Retinal pigment epithelial cell (primary cell): ENCODE results near the gene LRG1.

Experiments used
- DNase-seq: peaks from one replicate; pipeline ENCODE4 v3.0.0-alpha.2; 2010; ENCODE audit warnings: low read depth
- H3K4me3 ChIP-seq: 2 replicates; pipeline ENCODE4 v1.5.1; 2011; ENCODE audit warnings: mild to moderate bottlenecking, low read length, control low read depth, moderate library complexity
- CTCF ChIP-seq: conservative IDR thresholded peaks from 2 replicates; pipeline ENCODE4 v1.5.1; 2011; ENCODE audit warnings: low read depth, low read length, control low read depth, inconsistent platforms

LRG1 gene

GRCh38 chr19:4583961-4584669 is 44.3 kb upstream of the LRG1 start:
- no peak for DNase-seq
- peak overlapping the region; percentile 58 for H3K4me3 ChIP-seq
- no peak for TF ChIP-seq CTCF

GRCh38 chr19:4582980-4583842 is 43.4 kb upstream of the LRG1 start:
- no peak overlapping the region for H3K4me3 ChIP-seq
- DNase-seq: no peak
- TF ChIP-seq CTCF: no peak

- H3K4me3 ChIP-seq: peak overlapping the region; percentile 23
- no peak for DNase-seq
- TF ChIP-seq CTCF: no peak
Measured at GRCh38 chr19:4581666-4582553, 42.1 kb upstream of the LRG1 start.

- H3K4me3 ChIP-seq: peak overlapping the region; percentile 67
- no peak for TF ChIP-seq CTCF
- no peak for DNase-seq
Measured at GRCh38 chr19:4580961-4581665, 41.3 kb upstream of the LRG1 start.

GRCh38 chr19:4580021-4580901 is 40.4 kb upstream of the LRG1 start:
- H3K4me3 ChIP-seq: peak overlapping the region; percentile 67
- peak; percentile 43 for TF ChIP-seq CTCF
- DNase-seq: no peak
